BLaER1 treated with 17β-estradiol and CSF1 and Interleukin-3, amounts not matched to agents 10 nM and 100 nM (cell line): Measurements from ENCODE around the gene LARGE2.
A peak's percentile ranks its signal among the peaks of the same experiment; 100 is the strongest.
"Not testable (repeated sequence)": the region's sequence is repeated elsewhere in the genome, so short reads cannot be mapped to it uniquely, and the experiment has no call there.

Experiments
- H3K27ac ChIP-seq, 11 experiments: shearing (Covaris generic); formaldehyde crosslinking; 2 replicates each; pipeline ENCODE4 v1.8.1; 2022
- H3K27me3 ChIP-seq, 11 experiments: shearing (Covaris generic); formaldehyde crosslinking; 2 replicates each; pipeline ENCODE4 v1.8.1; 2022
- H3K36me3 ChIP-seq, 11 experiments: shearing (Covaris generic); formaldehyde crosslinking; 2 replicates each; pipeline ENCODE4 v1.8.1; 2022
- H3K4me1 ChIP-seq, 10 experiments: shearing (Covaris generic); formaldehyde crosslinking; 2 replicates each; pipeline ENCODE4 v1.8.1; 2022
- H3K4me2 ChIP-seq, 11 experiments: shearing (Covaris generic); formaldehyde crosslinking; 2 replicates each; pipeline ENCODE4 v1.8.1; 2022
- H3K4me3 ChIP-seq, 10 experiments: shearing (Covaris generic); formaldehyde crosslinking; 2 replicates each; pipeline ENCODE4 v1.8.1; 2022
- H3K9ac ChIP-seq, 11 experiments: shearing (Covaris generic); formaldehyde crosslinking; 2 replicates each; pipeline ENCODE4 v1.8.1; 2022
- H3K9me3 ChIP-seq, 11 experiments: shearing (Covaris generic); formaldehyde crosslinking; replicated peaks in 1 of 11; 2 replicates each; pipeline ENCODE4 v1.8.1; 2022
- H4K20me1 ChIP-seq, 11 experiments: shearing (Covaris generic); formaldehyde crosslinking; 2 replicates each; pipeline ENCODE4 v1.8.1; 2022
- Cebpa-rat ChIP-seq, 11 experiments: shearing (Covaris generic); IDR thresholded peaks; 2 replicates each; pipeline ENCODE4 v1.8.1; 2022

Gene LARGE2

DNA sequence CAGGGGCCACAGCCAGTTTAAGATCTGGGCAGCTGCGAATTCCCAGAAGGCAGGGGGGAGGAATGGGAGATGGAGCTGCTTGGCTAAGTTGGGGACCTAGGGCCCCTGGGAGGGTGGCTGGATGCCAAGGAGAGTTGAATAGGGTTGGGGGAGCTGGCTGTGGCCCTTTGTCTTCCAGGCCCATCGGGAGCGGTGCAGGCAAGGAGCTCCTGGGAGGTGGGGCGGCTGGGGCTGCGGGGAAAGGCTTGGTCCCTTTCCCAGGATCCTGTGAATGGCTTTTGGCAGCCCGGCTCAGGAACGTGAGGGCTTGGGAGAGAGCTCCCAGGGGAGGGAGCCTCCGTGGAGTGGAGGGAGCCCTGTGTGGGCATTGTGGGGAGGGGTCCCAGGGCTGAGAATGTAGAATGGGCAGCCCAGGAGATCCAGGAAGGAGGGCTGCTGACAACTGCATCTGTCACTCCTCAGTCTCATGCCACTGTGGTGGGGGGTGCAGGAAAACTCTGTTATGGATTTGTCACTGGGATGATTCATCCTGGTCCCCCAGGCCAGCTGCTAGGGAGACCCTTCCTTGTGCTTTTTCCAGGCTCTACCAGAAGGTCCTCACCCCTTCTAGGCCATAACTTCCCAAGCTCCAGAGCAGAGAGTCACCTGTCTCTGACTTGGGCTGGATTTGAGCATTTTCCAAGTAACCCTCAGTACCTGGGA is 21.4 kb upstream of the LARGE2 start:
- Histone ChIP-seq H3K9ac (no peak overlapping the region), H3K36me3 (no peaks in the 10 kb centered on the region), H3K4me1 (peaks cover 15 to 25% (median 18%) of the 10 kb centered on the region in 10 experiments; a peak in 18 of 20 replicates), H3K4me3 (peak overlapping the region in 5 of 10 experiments; percentile 58 to 73 (median 62); a peak in 6 of 20 replicates), H3K27ac (no peak overlapping the region), H3K27me3 (peaks cover 25 to 55% (median 40%) of the 10 kb centered on the region in 11 experiments), H3K9me3 (no peaks in the 10 kb centered on the region), H3K4me2 (peak overlapping the region in 10 of 11 experiments; percentile 79 to 92 (median 86); a peak in 15 of 22 replicates), H4K20me1 (peaks cover 0 to 75% (median 16%) of the 10 kb centered on the region in 11 experiments; a peak in 12 of 22 replicates)
- TF ChIP-seq Cebpa-rat (IDR thresholded peaks at IDR 0.05), result no peak

DNA sequence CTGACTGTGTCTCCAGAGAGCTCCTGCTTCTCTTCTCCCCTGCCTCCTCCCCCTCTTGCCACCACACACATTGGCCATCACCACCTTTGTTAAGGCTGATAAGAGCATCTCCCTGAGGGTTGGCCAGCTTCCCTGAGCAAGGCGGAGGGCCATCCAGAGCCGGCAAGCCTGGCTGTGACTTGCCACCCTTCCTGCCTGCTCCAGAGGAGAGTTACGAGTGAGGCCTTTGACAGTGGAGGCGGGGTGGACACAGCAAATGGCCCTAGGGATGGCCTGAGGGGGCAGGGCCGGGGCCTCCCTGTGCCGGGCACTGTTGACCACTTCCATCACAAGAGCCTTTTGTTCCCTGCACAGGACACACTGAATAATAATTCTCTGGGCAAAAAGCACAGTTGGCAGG is 20.8 kb upstream of the LARGE2 start:
- Histone ChIP-seq H3K27me3 (peaks cover 25 to 54% (median 40%) of the 10 kb centered on the region in 11 experiments), H3K4me1 (peaks cover 16 to 30% (median 22%) of the 10 kb centered on the region in 10 experiments; a peak in 18 of 20 replicates), H3K4me3 (no peak overlapping the region), H3K9me3 (no peaks in the 10 kb centered on the region), H4K20me1 (peaks cover 0 to 75% (median 16%) of the 10 kb centered on the region in 11 experiments; a peak in 12 of 22 replicates), H3K4me2 (no peak overlapping the region), H3K27ac (no peak overlapping the region), H3K9ac (no peak overlapping the region), H3K36me3 (no peaks in the 10 kb centered on the region)
- TF ChIP-seq Cebpa-rat (IDR thresholded peaks at IDR 0.05), result no peak

DNA sequence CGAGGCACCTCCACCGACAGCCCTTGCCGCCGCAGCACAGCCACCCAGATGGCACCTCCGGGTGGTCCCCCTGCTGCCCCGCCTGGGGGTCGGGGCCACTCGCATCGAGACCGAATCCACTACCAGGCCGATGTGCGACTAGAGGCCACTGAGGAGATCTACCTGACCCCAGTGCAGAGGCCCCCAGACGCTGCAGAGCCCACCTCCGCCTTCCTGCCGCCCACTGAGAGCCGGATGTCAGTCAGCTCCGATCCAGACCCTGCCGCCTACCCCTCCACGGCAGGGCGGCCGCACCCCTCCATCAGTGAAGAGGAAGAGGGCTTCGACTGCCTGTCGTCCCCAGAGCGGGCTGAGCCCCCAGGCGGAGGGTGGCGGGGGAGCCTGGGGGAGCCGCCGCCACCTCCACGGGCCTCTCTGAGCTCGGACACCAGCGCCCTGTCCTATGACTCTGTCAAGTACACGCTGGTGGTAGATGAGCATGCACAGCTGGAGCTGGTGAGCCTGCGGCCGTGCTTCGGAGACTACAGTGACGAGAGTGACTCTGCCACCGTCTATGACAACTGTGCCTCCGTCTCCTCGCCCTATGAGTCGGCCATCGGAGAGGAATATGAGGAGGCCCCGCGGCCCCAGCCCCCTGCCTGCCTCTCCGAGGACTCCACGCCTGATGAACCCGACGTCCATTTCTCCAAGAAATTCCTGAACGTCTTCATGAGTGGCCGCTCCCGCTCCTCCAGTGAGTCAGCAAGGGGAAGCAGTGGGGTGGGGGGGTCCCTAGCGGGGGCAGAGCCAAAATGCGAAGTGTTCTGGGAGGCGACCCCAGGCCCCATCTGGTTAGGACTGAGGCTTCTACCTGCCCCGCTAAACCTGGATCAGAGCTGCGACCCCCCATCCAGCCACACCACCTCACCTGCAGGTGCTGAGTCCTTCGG is 19.7 kb upstream of the LARGE2 start:
- no peaks in the 10 kb centered on the region for H3K36me3 ChIP-seq
- TF ChIP-seq Cebpa-rat (IDR thresholded peaks at IDR 0.05), result no peak

DNA sequence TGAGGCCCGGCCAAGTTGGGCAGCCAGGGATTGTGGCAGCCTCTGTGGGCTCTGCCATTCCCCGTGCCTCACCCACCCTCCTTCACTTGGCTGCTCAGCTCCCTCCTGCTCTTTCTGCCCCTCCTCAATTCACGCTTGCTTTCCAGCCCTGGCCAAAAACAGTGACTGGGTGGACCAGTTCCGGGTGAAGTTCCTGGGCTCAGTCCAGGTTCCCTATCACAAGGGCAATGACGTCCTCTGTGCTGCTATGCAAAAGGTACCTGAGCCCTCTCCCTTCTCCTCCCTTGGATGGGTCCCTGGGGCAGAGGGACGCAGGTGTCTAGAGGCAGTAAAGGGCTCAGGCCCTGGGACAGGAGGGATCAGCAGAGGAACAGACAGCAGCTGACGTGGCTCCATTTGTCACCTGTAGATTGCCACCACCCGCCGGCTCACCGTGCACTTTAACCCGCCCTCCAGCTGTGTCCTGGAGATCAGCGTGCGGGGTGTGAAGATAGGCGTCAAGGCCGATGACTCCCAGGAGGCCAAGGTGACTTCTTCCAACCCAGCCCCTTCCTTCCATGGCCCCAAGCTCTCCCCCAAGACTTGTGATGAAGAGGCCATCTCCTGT is 18.0 kb upstream of the LARGE2 start:
- no peak overlapping the region for H3K27ac ChIP-seq
- TF ChIP-seq Cebpa-rat (IDR thresholded peaks at IDR 0.05), result no peak
- H3K27me3 ChIP-seq, result peaks cover 19 to 26% (median 22%) of the 10 kb centered on the region in 11 experiments

More for the DNA sequence above, 19.7 kb upstream of the LARGE2 start:
- Histone ChIP-seq H4K20me1 (peaks cover 0 to 74% (median 18%) of the 10 kb centered on the region in 11 experiments; a peak in 13 of 22 replicates), H3K27ac (no peak overlapping the region), H3K27me3 (peaks cover 25 to 43% (median 36%) of the 10 kb centered on the region in 11 experiments), H3K4me1 (peaks cover 16 to 30% (median 23%) of the 10 kb centered on the region in 10 experiments; a peak in 18 of 20 replicates), H3K9me3 (no peaks in the 10 kb centered on the region), H3K9ac (no peak overlapping the region), H3K4me2 (no peak overlapping the region), H3K4me3 (no peak overlapping the region)

DNA sequence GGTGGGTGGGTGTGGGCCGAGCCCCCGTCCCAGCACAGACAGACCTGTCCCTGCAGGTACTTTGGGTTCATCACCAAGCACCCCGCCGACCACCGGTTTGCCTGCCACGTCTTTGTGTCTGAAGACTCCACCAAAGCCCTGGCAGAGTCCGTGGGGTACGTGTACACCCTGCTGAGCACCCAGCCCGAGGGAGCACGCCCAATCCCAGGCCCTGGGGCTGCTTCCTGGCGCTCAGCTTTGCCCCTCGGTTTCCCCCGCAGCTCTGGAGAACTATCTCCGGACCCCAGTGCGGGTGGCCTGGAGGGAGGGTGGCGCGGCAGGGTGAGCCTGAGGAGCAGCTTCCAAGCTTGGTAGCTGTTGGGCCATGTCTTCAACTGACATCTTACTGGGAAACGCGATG is 17.4 kb upstream of the LARGE2 start:
- H3K27me3 ChIP-seq, result peaks cover 14 to 19% (median 17%) of the 10 kb centered on the region in 11 experiments
- peaks cover 0 to 81% (median 39%) of the 10 kb centered on the region in 11 experiments; a peak in 16 of 22 replicates for H4K20me1 ChIP-seq
- no peak overlapping the region for H3K4me3 ChIP-seq
- peaks cover 7 to 22% (median 14%) of the 10 kb centered on the region in 10 experiments; a peak in 17 of 20 replicates for H3K4me1 ChIP-seq
- no peak for TF ChIP-seq Cebpa-rat (IDR thresholded peaks at IDR 0.05)
- H3K9me3 ChIP-seq, result no peaks in the 10 kb centered on the region
- H3K27ac ChIP-seq, result no peak overlapping the region
- H3K4me2 ChIP-seq, result no peak overlapping the region
- peaks cover 10 to 17% (median 12%) of the 10 kb centered on the region in 11 experiments; a peak in 21 of 22 replicates for H3K36me3 ChIP-seq
- H3K9ac ChIP-seq, result no peak overlapping the region

More for the DNA sequence above, 18.0 kb upstream of the LARGE2 start:
- no peak overlapping the region for H3K9ac ChIP-seq
- H3K4me2 ChIP-seq, result no peak overlapping the region
- H3K4me3 ChIP-seq, result no peak overlapping the region
- peaks cover 3 to 10% (median 6%) of the 10 kb centered on the region in 11 experiments; a peak in 19 of 22 replicates for H3K36me3 ChIP-seq
- H3K9me3 ChIP-seq, result no peaks in the 10 kb centered on the region
- H4K20me1 ChIP-seq, result peaks cover 0 to 74% (median 35%) of the 10 kb centered on the region in 11 experiments; a peak in 15 of 22 replicates
- peaks cover 8 to 24% (median 15%) of the 10 kb centered on the region in 10 experiments; a peak in 18 of 20 replicates for H3K4me1 ChIP-seq

DNA sequence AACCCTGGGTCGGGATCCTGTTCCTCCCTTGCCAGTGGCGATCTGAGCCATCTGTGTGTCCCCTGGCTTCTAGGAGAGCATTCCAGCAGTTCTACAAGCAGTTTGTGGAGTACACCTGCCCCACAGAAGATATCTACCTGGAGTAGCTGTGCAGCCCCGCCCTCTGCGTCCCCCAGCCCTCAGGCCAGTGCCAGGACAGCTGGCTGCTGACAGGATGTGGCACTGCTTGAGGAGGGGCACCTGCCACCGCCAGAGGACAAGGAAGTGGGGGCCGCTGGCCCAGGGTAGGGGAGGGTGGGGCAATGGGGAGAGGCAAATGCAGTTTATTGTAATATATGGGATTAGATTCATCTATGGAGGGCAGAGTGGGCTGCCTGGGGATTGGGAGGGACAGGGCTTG is 16.9 kb upstream of the LARGE2 start:
- Histone ChIP-seq H3K4me1 (peaks cover 2 to 18% (median 10%) of the 10 kb centered on the region in 10 experiments; a peak in 17 of 20 replicates), H3K36me3 (peaks cover 15 to 21% (median 17%) of the 10 kb centered on the region in 11 experiments), H3K27me3 (peaks cover 9 to 15% (median 12%) of the 10 kb centered on the region in 11 experiments), H4K20me1 (peaks cover 0 to 82% (median 42%) of the 10 kb centered on the region in 11 experiments; a peak in 16 of 22 replicates)
- not testable (repeated sequence) for H3K27ac ChIP-seq, H3K9me3 ChIP-seq, H3K4me2 ChIP-seq, H3K9ac ChIP-seq, H3K4me3 ChIP-seq

DNA sequence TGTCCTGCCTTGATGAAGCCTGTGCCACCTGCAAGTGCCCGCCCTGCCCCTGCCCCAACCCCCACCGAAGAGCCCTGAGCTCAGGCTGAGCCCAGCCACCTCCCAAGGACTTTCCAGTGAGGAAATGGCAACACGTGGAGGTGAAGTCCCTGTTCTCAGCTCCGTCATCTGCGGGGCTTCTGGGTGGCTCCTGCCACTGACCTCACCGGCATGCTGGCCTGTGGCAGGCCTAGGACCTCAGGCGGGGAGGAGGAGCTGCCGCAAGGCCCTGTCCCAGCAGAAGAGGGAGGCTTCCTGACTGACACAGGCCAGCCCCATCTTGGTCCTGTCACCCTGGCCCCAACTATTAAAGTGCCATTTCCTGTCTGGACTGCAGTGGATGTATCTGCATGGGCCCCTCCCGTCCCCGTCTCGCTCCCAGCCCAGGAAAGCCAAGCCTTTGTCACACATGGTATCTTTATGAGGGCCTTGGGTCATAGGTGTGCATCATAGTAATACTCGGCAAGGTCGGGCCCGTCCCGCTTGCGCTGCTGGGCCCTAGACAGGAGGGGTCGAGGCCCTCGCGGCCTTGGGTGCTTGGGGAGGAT is 16.3 kb upstream of the LARGE2 start:
- Histone ChIP-seq H3K9me3 (no peaks in the 10 kb centered on the region), H3K9ac (no peak overlapping the region), H3K4me3 (no peak overlapping the region), H4K20me1 (peaks cover 0 to 82% (median 42%) of the 10 kb centered on the region in 11 experiments; a peak in 16 of 22 replicates), H3K36me3 (peaks cover 21 to 27% (median 23%) of the 10 kb centered on the region in 11 experiments), H3K4me2 (peak overlapping the region in 3 of 11 experiments; percentile 7 to 21 (median 20); a peak in 2 of 22 replicates), H3K27ac (no peak overlapping the region), H3K4me1 (peaks cover 0 to 13% (median 8%) of the 10 kb centered on the region in 10 experiments; a peak in 11 of 20 replicates), H3K27me3 (peaks cover 3 to 9% (median 6%) of the 10 kb centered on the region in 11 experiments)
- no peak for TF ChIP-seq Cebpa-rat (IDR thresholded peaks at IDR 0.05)
